Stimulated activated CD4-positive, alpha-beta T cell treated with anti-CD3 and anti-CD28 coated beads, Interleukin-2, amount 100 ng/mL, for 24 hours (primary cell): Measurements from ENCODE around the gene DDX54.
"Not testable (repeated sequence)": the region's sequence is repeated elsewhere in the genome, so short reads cannot be mapped to it uniquely, and the experiment has no call there.

ENCODE experiments used
- DNase-seq, 2 donors: peaks; one replicate each; pipeline ENCODE4 v3.0.0-alpha.2; 2020

Gene DDX54

DNA sequence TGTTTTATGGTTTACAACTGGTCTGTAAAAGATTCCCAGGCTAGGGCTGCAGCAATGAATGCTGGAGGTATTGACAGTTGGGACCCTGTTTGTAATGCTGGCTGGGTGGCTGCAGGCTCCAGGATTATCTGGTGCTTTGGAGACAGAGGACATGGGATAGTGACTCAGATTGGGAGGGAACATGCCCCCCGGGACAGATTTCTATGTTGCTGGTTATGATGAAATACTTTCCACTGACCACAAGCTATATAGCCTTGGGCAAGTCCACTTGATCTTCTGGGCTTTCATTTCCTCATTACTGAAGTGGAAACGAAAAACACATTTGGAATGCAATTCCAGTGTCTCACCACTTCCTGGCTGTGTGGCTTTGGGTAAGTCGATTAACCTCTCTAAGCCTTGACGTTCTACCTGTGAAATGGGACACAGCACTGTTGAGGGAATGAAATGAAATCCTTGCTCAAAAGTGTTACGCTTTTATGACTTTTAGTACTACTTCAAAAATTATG is 29.7 kb upstream of the DDX54 start:
- no peak for DNase-seq

DNA sequence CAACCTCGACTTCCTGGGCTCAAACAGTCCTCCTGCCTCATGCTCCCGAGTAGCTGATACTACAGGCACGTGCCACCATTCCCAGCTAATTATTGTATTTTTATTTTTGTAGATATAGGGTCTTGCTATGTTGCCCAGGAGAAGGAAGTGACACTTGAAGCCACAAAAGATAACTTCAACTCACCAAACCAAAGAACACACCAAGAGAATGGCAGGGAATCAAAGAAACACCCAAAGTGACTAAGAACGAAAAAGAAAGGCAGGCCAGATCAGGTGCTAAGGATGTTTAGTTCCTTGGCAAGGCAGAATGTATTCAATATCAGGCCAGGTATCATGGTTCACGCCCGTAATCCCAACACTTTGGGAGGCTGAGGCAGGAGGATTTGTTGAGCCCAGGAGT is 25.9 kb upstream of the DDX54 start:
- no peak for DNase-seq

DNA sequence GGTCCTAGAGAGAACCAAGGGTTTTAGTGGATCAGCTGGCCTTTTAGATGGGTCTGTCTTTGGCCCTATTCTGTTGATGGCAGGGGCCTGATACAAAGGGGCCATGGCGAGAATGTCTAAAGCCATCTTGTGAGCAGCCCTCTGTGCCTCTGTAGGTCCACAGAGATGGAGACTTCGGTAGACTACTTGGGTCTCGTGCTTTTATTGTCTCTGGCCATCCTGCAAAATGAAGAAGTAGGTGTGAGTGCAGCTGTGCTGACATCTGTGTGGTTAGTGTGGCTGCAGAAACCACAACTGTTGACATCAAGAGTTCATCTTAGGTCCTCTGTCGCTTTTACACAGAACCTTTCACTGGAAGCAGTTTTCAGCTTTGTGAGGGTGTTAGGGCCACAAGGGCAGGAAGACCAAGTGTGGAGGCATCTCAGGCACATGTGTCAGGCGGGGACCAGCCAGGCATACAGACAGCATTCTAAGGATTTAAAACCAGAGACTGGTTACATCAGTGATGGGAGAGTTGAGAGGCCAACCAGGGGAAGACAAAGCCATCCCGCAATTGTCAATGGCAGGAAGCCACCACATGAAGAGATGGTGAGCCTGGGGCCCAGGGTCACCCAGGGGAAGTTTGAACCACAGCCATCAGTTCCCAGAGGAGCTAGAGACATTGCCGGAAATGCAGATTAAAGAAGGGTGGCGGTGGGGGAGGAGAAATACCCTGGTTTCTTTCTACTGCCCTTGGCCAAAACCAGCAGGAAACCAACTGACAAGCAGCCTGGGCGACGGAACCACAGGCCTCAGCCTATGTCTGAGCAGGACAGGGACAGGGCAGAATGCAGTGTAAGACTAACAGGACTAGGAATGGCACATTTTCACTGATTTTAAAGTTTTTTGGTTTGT is 23.0 kb upstream of the DDX54 start:
- DNase-seq: peak; percentile 38 to 58

DNA sequence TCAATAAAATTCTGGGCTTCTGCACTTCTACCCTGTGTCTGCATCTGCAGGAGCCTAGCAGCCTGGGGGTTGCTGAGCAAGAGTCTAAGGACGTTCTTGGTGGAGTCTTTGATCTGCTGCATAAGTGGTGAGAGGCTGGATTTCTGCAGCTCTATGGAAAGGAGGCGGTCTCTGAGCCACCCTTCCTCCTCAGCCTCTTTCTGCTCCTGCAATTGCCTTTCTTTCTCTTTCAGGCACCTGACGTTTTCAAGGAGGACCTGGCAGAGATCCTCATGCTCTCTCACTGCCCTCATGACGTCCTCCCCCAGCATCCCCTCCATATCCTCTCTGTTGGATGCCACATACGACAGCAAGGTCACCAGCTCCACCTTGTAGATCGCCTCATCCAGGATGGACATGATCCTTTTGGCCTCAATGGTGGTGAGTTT is 22.3 kb upstream of the DDX54 start:
- no peak for DNase-seq

DNA sequence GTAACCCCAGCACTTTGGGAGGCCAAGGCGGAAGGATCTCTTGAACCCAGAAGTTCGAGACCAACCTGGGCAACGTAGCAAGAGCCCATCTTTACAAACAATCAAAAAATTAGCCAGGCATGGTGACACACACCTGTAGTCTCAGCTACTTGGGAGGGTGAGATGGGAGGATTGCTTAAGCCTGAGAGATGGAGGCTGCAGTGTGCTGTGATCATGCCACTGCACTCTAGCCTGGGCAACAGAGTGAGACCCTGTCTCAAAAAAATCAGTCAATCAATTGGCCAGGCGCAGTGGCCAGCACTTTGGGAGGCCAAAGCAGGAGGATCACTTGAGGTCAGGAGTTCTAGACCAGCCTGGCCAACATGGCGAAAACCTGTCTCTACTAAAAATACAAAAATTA is 21.5 kb upstream of the DDX54 start:
- not testable (repeated sequence) for DNase-seq

DNA sequence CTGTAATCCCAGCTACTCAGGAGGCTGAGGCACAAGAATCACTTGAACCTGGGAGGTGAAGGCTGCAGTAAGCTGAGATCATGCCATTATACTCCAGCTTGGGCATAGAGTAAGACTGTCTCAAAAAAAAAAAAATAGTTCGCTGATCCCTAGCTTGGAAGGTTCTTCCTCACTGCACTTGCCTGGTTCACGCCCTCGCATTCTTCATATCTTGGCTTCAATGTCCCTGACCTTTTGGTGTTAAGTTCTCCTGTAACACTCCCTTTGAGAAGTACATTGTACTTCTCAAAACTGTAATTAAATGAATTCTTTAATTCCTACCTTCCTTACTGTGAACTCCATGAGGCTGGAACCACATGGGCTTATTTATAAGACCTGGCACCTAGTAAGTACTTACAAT is 19.5 kb upstream of the DDX54 start:
- DNase-seq: no peak

DNA sequence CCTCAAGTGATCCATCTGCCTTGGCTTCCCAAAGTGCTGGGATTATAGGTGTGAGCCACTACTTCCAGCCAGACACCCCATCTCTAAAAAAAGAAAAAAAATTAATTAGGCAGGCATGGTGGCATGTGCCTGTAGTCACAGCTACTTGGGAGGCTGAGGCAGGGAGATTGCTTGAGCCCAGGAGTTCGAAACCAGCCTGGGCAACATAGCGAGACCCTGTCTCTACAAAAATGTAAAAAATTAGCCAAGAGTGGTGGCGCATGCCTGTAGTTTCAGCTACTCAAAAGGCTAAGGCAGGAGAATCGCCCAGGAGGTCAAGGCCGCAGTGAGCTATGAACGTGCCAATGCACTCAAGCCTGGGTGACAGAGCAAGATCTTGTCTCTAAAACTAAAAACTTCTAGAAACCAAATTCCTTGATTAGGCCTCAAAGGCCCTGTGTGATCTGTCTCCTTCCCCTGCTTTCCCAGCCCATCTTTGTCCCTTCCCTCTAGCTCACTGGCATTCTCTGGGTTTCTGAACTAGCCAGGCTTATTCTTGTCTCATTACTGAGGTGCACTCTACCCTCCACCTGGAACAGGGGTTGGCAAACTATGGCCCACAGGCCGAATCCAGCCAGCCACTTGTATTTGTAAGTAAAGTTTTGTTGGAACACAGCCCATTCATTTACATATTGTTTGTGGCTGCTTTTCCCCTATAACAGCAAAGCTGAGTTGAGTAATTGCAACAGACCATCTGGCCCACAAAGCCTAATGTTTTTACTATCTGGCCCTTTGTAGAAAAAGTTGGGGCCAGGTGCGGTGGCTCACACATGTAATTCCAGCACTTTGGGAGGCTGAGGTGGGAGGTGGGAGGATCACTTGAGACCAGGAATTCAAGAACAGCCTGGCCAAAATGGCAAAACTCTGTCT is 18.8 kb upstream of the DDX54 start:
- no peak for DNase-seq

DNA sequence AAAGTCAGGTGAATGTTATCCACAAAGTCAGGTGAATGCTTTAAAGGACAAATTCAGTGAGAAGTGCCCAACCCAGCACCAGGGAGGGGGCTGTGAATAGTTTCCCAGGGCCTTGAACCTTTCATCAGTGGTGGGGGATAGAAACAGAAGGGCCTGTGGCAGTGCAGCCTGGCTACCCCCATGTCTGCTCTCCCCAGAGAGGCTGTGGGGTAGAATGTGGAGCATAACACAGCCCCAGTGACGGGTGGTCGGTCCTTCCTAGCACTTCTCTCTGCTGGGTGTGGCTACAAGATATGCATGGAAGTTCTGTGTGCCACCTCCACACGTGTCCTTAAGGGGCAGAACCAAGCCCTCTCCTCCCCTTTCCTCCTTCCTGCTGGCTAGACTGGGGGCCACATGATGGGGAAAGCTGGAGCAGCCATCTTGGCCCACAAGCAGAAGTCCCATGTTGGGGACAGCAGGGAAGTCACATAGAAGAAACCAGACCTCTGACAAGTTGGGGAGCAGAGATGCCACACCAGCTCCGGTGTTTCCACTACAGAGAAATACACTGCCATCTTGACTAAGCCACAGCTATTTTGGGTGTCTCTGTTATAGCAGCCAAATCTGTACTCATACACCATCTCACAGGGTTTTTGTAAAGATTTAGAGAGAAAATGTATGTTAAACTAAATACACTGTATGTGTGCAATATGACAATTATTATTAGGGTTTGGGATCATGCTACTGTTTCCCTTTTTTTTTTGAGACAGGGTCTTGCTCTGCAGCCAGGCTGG is 17.2 kb upstream of the DDX54 start:
- no peak for DNase-seq

DNA sequence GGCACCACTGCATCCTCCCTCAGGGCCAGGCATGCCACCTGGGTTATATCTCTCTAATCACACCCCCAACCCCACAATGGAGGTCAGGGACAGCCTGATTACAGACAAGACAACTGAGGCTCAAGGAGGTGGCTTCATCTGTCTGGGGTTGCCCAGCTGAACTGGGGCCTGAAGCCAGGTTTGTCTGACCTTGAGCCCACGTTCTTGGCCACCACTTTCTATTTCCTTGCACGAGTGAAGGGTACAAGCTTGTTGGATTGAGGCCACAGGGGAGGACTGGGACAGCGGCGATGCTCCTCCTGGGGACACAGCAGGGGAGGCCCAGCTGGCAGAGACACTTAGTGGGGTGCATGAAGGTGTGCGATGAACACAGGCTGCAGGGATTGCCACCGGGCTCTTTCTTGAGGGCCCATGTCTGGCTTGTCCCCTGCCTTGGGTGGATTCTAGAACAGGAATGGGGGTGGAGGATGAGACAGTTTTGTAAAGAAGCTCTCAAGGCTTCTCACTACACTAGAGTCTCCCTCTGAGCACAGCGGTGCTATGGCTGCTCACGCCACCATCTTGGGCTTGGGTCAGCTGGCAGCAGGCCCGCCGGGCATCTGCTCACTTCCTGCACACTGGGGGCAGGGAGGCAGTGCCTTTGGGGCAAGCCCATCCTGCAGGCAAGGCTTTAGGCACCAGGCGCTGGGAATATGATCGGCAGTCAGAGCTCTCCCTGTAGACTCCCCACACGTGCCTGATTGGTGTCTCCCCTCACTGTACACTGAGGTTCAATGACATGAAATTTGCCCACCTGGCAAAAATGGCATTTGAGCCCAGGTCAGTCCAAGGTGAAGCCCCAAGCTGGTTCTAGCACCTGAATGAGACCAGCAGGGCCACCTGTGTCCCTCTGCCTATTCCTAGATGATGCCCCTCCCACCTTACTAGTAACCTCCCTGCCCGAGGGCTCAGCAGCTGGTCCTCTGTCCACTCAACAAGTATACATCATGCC is 16.2 kb upstream of the DDX54 start:
- DNase-seq: no peak

DNA sequence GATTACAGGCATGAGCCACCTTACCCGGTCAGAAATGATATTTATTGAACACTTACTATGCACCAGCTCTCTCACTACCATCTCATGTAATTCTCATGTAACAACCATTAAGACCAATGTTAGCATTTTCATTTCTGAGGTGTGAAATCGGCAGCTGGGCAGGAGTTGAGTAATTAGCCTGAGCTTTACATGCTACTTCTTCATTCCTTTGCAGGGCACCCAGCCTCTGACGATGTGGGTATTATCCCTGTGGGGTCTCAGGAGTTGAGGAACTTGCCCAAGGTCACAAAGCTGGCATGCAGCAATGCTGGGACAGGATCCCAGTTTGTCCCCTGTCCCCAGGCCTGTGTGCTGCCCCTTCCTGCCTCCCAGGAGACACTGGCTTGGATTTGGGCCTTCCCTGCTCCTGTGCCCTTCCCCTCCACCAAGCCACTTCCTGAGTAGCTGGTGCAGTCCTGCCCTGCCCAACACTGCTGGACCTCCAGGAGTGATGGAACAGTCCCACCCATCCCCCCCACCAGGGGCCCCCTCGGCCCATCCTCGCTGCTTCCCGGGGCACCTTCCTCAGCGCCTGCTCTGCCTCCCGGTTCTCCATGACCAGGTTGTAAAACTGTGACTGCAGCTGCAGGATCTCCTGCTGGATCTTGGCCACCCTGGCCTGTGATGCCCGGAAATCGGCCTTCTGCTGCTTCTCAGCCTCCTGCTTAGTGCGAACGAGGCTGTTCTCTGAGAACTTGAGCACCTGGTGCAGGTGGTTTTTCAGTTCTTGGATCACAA is 14.9 kb upstream of the DDX54 start:
- DNase-seq: no peak

DNA sequence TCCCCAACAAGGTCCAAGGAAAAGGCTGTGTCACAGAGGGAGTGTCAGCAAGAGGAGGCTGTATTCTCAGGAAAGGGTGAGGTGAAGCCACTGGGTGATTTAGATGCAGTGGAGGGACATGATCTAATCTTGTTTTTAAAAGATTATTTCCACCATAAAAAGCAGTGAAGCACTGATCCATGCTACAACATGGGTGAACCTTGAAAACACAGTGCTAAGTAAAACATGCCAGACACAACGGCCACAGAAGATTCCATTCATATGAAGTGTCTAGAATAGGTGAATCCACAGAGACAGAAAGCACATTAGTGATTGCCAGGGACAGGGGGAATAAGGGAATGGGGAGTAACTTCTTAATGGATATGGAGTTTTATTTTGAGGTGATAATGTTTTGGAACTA is 13.0 kb upstream of the DDX54 start:
- no peak for DNase-seq

DNA sequence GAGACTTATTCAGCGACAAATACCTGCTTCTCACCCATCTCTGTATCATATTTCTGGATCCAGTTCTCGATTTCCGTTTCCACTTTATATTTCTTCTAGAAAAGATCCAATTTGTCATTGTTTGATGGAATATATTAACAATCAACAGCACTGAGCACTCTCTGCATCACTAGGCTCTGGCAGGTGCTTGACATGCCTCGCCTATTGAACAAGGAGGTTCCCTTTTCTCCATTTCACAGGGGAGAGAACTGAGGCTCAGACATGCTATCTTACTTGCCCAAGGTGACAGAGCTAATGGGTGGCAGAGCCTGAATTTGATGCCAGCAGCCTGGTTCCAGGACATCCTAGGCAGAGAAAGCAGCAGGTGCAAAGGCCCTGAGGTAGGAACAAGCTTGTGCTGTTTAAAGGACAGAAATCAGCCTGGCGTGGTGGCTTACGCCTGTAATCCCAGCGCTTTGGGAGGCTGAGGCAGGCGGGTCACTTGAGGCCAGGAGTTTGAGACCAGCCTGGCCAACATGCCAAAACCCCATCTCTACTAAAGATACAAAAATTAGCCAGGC is 12.3 kb upstream of the DDX54 start:
- DNase-seq: no peak

DNA sequence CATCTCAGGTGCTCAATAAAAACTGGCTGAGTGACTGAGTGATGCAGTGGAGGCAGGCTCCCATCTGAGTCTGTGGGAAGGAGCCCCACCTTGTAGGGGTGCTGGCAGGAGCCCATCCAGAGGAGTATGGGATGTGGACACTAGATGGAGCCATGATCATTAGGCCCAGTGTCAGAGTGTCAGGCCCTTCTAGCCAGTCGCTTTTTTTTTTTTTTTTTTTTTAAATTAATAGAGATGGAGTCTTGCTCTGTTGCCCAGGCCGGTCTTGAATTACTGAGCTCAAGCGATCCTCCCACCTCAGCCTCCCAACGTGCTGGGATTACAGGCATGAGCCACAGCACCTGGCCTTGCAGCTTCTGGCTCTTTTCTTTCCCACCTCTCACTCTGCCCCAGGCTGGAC is 11.7 kb upstream of the DDX54 start:
- DNase-seq: peak; percentile 46 to 48

DNA sequence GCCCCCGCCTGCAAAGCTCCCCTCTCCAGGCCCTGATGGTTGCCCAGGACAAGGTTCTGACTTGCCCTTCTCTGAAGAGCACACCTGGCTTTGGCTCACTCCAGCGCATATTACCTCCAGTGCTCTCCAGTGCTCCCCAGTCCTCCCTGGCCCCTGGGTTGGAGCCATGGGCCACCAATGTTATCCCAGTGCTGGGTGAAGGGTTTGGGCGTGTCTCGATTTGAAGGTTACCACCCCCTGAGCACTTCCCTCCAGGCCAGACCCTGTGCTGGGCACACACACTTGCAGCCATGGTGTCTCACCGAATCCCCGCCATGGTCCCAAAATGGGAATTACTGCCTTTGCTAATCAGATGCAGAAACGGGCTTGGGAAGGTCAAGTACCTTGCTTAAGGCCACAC is 11.3 kb upstream of the DDX54 start:
- DNase-seq: no peak

DNA sequence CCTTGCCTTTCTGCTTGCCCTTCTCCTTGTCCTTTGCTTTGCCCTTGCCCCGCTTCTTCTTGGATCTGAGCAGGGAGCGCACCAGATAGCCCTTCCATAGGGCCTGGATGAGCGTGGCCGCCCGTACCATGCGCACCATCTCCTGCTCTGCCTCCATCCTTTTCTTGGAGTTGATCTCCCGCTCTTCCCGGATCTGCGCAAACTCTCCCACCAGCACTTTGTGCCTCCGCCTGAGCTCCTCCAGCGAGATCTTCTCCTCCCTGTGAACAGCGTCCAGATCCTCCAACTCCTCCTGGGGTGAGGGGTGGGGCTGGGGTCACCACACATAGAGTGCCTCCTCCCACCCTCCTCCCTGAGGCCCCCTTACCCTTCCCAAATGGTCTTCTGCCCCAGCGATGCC is 10.3 kb upstream of the DDX54 start:
- DNase-seq: no peak

DNA sequence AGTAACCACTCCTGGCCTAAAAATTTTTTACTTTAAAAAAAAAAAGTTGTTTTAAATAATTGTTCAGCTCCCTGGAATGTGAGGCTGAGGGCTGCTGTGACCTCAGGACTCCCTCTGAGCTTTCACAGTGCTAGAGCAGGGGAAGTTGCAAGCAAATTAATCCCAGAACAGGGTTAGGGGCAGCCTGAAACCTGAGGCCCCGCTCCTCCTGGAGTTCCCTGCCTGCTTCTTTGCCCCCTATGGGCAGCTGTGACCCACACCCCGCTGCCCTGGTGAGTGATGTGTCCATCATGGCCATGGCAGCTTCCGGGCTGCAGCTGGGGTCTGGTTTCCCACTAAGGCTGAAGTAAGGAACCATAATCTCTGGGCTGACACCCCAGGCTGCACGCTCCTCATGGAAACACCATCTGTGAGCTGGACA is 9.7 kb upstream of the DDX54 start:
- DNase-seq: no peak

DNA sequence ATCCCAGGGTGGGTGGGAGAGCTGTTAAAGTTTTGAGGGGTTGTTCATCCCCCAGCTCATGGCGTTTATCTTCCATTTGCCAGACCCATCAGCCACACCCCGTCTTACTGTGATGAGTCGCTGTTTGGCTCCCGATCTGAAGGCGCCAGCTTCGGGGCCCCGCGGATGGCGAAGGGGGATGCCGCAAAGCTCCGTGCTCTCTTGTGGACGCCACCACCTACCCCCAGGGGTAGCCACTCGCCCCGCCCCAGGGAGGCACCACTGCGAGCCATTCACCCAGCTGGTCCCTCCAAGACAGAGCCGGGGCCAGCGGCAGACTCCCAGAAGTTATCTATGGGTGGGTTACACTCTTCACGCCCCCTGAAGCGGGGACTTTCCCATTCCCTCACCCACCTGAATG is 5.9 kb upstream of the DDX54 start:
- DNase-seq: no peak

DNA sequence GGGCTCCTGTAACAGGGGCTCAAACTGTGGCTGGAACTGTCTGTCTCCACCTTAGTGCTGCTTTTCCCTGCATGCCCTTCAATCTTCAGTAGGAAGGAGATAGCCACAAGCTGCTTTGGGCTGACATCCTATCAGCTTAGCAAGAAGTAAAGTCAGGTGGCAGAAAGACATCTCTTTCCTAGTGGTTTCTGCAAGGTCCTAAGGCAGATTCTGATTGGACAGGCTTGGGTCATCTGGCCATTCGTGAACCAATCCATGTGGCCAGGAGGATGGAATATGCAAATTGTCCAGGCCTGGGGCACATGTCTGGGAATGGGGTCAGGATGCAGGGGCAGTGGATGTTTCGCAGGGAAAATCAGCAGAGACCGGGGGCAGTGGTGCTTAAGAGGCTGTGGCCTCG is 5.5 kb upstream of the DDX54 start:
- no peak for DNase-seq

DNA sequence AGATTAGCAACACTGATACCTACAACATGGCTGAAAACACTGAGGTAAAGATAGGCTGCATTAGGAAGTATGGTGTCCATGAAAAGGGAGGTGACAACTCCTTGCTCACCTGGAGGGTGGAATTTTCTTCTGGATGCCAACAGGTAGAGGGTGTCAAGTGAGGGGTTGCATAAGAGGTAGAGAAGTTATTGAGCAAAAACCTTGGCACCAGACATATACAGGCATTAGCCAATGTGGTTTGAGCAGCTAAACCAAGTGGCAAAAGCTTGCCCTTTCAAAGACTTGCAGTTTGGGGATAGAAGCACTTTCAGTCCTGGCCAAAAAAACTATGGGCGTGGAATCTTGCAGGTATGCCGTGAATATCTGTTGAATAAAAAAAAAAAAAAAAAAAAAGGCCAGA is 4.1 kb upstream of the DDX54 start:
- no peak for DNase-seq

DNA sequence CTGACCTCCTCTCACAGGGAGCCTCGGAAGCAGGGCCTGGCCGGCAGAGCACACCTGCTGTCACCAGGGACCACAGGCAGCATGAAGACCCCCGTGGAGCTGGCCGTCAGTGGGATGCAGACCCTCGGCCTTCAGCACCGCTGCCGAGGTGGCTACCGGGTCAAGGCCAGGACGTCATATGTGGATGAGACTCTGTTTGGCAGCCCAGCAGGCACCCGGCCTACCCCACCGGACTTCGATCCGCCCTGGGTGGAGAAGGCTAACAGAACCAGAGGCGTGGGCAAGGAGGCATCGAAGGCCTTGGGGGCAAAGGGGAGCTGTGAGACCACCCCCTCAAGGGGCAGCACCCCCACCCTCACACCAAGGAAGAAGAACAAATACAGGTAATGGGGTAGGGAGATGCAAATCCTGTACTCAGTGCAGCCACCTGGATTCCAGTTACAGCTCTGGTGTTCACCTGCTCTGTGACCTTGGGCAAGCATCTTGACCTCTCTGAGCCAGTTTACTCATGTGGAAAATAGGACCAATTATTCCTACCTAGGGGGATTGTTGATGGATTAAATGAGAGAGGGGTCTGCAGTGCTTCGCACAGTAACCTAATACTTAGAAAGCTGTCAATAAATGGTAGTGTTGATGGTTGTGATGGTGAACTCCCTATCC is 1.5 kb upstream of the DDX54 start:
- no peak for DNase-seq
